ENCODE data around the gene DBX1. TPM values are rescaled to one million over a fixed set of nuclear protein-coding genes. Genes with fewer than 3 reads are reported as not detected.

Gene DBX1
- total RNA-seq, 1 donor from 2014 or later = not detected

DNA sequence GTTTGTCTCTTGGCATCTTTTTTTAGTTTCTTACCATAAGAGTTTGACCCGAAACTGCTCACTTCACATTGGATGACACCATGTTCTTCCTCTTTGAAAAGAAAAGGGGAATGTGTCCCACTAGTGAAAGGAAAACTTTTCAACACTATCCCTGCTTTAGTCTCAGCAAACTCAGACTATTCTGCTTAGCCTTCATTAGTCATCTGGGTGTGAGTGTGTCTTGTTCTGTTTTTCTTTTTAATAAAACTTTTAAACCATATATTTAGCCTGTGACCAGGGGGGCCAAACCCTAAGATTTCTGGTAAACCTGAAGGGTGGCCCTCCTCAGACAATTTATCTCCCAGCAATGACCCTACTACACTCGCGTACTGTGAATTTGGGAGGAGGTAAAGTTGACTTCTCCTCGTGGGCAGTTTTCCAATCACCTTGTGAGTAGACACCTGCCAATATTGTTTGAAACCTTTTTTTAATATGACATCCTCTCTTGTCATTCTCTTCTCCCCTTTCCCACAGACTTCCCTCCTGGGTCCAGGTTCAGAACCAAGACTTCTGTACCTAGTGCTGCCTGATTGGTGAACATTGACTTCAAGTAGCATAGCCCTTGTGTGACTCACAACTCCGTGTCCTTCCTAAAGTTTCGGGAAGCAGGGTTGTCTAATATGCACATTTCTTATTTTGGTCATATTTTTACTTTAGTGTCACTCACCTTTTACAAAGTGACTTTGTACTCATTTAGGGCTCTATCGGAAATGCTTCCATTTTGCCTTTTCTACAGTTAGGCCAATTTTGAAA, 39.9 kb downstream of the DBX1 start:
- DNase-seq = no peak

DNA sequence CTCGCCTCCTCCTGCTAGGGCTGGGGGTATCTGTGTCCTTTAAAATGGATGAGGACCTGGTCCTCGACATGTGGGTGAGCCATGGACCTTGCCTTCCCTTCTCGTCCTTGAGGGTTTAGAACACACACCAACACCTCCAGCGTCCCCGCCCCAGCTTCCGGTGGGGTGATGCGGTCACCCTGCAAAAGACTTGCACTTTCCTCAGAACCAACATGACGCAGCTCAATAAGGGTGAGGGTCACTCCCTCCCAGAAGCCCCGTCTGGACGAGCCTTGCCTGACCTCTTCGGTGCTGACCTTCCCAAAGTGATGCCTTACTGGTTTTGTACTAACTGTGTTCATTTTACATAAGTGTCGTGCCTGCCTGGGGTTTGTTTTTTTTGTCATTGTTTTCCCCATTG, 41.0 kb downstream of the DBX1 start:
- no peak for DNase-seq

DNA sequence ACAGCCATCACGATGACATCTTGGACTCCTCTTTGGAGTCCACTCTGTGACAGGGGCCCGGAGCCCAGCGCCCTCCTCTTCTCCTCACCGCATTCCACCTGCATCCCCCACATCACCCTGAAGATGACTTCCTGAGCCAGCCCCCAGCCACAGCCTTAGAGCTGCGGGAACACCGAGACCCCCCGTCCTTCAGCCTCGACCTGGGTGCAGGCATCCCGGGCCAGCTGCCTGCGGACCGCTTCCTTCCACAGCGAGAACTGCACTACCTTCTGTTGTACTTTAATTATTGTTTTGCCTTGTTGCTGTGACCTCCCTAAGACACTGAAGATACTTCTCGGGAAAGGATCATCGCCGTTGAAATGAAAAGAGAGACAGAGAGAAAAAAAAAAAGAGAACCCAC, 42.1 kb downstream of the DBX1 start:
- no peak for DNase-seq

DNA sequence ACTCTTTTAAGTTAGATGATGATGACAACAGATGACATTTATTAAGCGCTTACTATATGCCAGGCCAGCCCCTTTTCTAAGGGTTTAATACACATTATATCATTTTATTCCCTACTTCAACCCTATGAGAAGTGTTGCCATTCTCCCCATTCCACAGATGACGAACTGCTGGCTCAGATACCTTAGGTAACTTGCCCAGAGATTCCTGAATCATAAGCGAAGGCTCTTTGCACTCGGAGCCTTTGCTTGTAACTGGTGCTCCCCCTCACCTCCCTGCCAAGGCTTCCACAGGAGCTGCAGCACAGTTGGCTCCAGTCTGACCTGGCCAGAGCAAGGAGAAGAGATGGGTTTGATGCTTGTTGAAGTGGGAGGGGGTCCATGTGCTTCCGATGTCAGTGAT, 43.0 kb downstream of the DBX1 start:
- no peak for DNase-seq

DNA sequence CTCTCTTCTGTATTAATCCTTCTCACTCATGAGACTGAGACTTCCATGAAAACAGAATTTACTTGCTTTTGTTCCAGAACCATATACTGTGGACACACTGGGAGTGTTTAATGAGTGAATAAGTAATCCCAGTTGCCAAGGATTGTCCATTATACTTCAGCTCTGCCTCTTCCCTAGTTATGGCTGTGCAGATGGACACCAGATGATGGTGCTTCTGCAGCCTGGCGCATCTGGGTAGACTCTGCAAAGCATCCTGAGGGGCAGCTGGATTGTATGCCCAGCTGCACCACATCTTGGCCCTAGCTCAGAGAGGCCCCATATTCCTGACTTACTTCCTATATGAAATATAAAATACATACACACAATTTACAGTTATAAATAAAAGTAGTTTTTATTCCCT, 43.5 kb downstream of the DBX1 start:
- no peak for DNase-seq

DNA sequence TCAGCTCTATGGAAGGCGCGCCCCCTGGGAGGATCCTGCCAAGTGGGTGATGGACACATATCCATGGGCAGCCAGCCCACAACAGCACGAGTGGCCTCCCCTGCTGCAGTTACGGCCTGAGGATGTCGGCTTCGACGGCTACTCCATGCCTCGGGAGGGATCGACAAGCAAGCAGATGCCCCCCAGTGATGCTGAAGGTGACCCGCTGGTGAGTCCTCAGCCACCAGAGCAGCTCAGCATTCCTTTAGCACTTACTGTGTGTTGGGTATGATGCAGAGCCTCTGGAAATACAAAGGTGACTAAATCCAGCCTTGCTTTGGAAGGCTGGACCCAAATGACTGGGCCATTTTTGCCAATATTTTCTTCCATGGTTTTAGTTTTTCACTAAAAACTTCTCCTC, 45.7 kb downstream of the DBX1 start:
- DNase-seq = no peak

DNA sequence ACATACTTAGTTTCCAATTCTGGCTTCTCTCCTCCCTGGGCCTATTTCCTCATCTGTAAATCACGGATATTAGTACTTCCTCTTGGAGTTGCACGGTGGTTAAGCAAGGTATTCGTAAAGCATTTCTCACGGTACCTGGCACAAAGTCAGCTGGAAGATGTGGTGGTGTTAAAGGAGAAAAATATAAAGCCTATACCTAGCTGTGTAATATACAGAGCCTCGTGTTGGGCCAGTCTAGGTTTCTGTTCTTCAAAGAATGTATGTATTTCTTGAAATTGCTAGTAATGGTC, 47.2 kb downstream of the DBX1 start:
- no peak for DNase-seq

DNA sequence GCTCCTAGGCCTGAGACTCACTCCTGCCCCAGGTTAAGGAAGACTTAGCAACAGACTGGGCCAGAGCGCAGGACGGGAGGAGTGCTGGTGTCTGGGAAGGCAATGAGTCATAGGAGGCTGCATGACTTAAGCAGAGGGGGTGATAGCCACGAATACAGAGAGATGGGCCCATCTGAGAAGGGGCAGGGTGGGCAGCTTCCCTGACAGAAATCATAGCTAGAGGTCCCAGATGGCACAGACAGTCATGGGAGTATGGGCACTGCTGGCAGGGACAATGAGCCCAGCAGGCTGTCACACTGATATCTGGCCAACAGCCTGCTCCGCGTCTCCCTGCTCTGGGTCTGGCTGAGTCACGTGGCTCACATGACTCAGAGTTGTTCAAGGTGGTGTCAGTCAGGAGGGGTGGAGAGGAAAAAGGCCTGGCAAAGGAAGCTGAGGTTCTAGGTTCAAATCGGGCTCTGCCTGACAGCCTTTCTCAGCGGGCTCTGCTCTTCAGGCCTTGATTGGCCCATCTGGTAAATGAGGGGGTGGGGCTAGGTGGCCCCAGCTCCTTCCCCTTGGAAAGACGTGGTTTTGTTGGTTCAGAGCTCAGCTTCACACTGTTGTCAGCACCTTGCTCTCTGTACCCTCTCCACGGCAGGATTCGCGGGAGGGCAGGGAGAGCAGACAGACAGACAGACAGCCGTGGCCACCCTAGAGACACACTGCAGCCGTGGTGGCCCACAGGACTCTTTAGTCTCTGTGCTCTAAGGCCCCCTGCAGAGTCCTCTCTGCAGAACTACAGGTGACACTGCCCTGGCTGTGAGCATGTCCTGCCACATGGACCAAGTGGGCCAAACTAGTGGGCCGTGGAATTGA, 47.8 kb downstream of the DBX1 start:
- peak; percentile 94 for DNase-seq

DNA sequence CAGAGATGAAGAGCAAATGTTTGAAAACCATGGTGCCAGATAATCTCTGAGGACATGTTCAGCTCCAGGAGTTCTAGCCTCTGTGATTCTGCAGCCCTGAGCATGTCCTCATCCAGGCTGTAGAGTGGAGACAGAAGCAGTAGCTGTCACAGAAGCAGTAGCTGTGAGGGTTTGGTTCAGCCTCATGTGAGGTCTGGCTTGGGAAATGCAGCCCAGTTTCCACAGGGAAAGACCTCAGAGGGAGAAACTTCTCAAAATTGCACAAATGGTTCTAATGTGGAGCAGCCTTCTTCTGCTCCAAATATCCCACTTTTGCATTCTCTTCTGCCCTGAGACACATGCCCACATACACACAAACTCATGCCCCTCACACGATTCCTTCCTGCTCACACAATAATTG, 48.4 kb downstream of the DBX1 start:
- no peak for DNase-seq

DNA sequence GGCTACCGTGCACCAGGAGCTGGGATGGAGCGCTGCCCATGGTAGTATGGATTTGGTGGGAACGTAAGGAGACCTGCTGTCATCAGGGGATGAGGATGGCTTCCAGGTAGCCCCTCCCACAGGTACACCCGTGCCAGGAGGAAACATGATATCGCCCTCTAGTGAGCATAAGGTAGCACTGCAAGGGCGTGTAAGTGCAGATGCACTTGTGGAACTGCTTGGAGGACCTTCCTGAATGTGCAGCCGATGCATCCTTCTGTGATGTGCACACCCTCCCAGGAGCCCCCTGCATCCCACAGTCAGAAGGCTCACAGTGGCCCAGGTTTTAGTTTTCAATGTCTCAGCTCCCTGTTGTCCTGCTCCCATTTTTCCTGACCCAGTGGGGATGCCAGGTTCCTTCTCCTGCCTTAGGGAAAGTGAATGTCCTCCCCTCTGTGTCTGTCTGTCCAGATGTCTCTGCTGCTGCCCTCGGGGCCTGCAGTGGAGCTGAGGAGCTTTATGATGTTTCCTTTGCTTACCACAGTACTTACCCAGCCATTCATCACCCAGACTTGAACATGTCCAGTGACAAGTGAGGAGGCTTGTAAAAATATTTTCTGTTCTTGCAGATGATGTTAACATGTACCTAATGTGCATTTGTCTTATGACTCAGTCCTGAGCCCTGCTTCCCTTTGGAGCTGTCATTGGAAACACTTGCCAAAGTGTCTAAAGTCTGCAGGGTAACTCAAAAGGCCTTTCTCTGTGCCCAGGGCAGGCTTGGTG, 49.2 kb downstream of the DBX1 start:
- peak; percentile 74 for DNase-seq

DNA sequence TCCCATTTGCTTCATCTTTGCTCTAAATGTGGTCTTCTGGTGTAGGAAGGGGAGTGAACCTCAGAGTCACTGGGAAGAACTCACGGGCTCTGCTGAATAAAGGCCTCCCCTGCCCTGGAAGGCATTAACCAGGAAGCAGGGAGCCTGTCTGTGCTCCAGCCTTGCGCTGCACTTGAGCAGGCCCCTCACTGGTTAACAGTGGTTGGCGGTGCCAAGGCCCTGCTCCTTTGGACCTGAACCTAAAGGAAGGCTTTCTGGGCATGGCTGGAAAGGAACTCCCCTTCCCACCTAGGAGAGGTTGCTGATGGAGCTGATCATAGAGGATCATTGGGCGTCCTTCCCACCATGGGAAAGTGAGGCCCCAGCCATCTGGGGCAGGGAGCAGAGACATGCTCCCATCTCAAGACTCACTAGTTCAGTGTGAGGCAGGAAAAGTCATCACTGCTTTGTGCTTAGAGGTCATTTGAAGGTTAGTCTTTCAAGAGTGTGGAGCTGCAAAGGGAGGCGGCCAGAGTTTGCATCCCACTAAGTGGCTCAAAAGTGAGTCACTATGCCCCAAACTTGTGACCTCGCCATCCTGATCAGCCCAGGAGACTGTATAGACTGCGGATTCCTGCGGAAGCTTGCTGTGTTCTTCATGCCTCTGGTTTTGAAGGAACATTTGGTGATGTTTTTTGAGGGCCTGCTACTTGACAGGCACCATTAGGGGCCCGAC, 50.4 kb downstream of the DBX1 start:
- no peak for DNase-seq

Other genes with a start within 250 kb of the DBX1 start
- 75.9 and 94.3 TPM in 2 replicates for gene HTATIP2, start 203.2 kb upstream of the DBX1 start, total RNA-seq
- gene PRMT3, start 227.2 kb upstream of the DBX1 start, total RNA-seq = 11.7 and 16.2 TPM in 2 replicates

All from dermis blood vessel endothelial cell (primary cell).